Parathyroid adenoma (tissue), 2 donors: Measurements from ENCODE around the gene ZNF317.

Source experiments
- H2AFZ ChIP-seq: fragments of 300-600 bp; sonication (generic); one replicate; pipeline ENCODE4 v1.7.0; 2017; ENCODE audit warnings: antibody characterized with exemption, mild to moderate bottlenecking
- H3K27ac ChIP-seq: fragments of 300-600 bp; sonication (generic); one replicate; pipeline ENCODE4 v1.7.0; 2017
- H3K27me3 ChIP-seq: fragments of 300-600 bp; sonication (generic); one replicate; pipeline ENCODE4 v1.7.0; 2017; ENCODE audit warnings: low read length; ENCODE audit not compliant: control insufficient read depth, insufficient read depth
- H3K36me3 ChIP-seq: fragments of 300-600 bp; sonication (generic); one replicate; pipeline ENCODE4 v1.7.0; 2017; ENCODE audit warnings: low read length; ENCODE audit not compliant: control insufficient read depth, insufficient read depth
- H3K4me1 ChIP-seq: fragments of 300-600 bp; sonication (generic); one replicate; pipeline ENCODE4 v1.7.0; 2017; ENCODE audit warnings: control low read depth
- H3K4me2 ChIP-seq: fragments of 300-600 bp; sonication (generic); one replicate; pipeline ENCODE4 v1.7.0; 2017; ENCODE audit warnings: low read length
- H3K4me3 ChIP-seq: fragments of 300-600 bp; sonication (generic); one replicate; pipeline ENCODE4 v1.7.0; 2017; ENCODE audit warnings: low read depth, low read length
- H3K79me2 ChIP-seq: fragments of 300-600 bp; sonication (generic); one replicate; pipeline ENCODE4 v1.7.0; 2017; ENCODE audit warnings: control low read depth
- H3K9ac ChIP-seq: fragments of 300-600 bp; sonication (generic); one replicate; pipeline ENCODE4 v1.7.0; 2017; ENCODE audit warnings: mild to moderate bottlenecking
- H3K9me3 ChIP-seq: fragments of 300-600 bp; sonication (generic); one replicate; pipeline ENCODE4 v1.7.0; 2017; ENCODE audit warnings: low read length; ENCODE audit not compliant: control insufficient read depth
- TF ChIP-seq, protein P1 (sequence below): fragments of 300-600 bp; sonication (generic); IDR thresholded peaks from one replicate; pipeline ENCODE4 v1.7.0; 2017; ENCODE audit warnings: antibody characterized with exemption, mild to moderate bottlenecking
- donor health status: primary hyperparathyroidism.

Gene ZNF317

GRCh38 chr19:9139609-9140158 is 513 bp upstream of the ZNF317 start:
- Histone ChIP-seq H3K9me3 (no peaks in the 10 kb centered on the region), H3K9ac (peak overlapping the region; percentile 81), H3K4me3 (peak overlapping the region; percentile 96), H3K27ac (peak overlapping the region; percentile 88), H2AFZ (peak overlapping the region; percentile 84), H3K79me2 (peaks cover 23% of the 10 kb centered on the region), H3K4me1 (peaks cover 3% of the 10 kb centered on the region), H3K36me3 (no peaks in the 10 kb centered on the region), H3K27me3 (no peaks in the 10 kb centered on the region), H3K4me2 (peak overlapping the region; percentile 97)
- TF ChIP-seq, protein P1, sequence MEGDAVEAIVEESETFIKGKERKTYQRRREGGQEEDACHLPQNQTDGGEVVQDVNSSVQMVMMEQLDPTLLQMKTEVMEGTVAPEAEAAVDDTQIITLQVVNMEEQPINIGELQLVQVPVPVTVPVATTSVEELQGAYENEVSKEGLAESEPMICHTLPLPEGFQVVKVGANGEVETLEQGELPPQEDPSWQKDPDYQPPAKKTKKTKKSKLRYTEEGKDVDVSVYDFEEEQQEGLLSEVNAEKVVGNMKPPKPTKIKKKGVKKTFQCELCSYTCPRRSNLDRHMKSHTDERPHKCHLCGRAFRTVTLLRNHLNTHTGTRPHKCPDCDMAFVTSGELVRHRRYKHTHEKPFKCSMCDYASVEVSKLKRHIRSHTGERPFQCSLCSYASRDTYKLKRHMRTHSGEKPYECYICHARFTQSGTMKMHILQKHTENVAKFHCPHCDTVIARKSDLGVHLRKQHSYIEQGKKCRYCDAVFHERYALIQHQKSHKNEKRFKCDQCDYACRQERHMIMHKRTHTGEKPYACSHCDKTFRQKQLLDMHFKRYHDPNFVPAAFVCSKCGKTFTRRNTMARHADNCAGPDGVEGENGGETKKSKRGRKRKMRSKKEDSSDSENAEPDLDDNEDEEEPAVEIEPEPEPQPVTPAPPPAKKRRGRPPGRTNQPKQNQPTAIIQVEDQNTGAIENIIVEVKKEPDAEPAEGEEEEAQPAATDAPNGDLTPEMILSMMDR, result no peak

DNA sequence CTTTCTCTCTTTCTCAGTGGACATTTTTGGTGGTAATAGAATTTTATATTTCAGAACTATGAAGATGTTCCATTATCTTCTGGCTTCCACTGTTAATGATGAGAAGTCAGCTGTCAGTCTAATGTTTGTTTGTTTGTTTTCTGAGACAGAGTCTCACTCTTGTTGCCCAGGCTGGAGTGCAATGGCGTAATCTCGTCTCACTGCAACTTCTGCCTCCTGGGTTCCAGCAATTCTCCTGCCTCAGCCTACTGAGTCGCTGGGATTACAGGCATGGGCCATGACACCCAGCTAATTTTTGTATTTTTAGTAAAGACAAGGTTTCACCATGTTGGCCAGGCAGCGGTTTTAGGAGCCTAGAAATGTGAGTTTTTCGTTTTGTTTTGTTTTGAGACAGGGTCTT is 4.7 kb downstream of the ZNF317 start:
- H3K27ac ChIP-seq, result no peak overlapping the region
- no peaks in the 10 kb centered on the region for H3K9me3 ChIP-seq
- H3K27me3 ChIP-seq, result no peaks in the 10 kb centered on the region
- H3K9ac ChIP-seq, result no peak overlapping the region
- peaks cover 66% of the 10 kb centered on the region for H3K79me2 ChIP-seq
- H2AFZ ChIP-seq, result no peak overlapping the region
- H3K4me2 ChIP-seq, result no peak overlapping the region
- H3K4me1 ChIP-seq, result peaks cover 3% of the 10 kb centered on the region
- TF ChIP-seq, protein P1, result no peak
- H3K4me3 ChIP-seq, result no peak overlapping the region
- H3K36me3 ChIP-seq, result no peaks in the 10 kb centered on the region

DNA sequence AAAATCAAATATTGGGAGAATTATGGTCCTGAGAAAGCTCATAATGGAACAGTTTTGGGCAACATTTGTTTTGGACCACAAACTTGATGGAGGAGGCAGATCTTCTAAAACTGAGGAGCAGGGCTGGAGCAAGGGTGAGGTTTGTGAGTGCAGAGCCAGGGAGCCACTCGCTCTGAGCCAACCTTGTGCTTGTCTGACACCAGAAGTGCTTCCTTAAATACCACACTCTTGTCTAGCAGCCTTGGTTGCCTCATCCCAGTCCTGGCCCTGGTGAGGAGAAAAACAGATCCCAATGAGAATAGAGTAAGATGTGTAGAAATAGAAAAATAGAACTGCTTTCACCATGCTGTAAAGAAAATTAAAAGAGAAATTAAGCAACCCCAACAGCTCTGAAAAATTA is 6.7 kb downstream of the ZNF317 start:
- H3K79me2 ChIP-seq, result peaks cover 69% of the 10 kb centered on the region
- H3K36me3 ChIP-seq, result no peaks in the 10 kb centered on the region
- H2AFZ ChIP-seq, result no peak overlapping the region
- H3K9me3 ChIP-seq, result no peaks in the 10 kb centered on the region
- no peak overlapping the region for H3K4me2 ChIP-seq
- no peak overlapping the region for H3K4me3 ChIP-seq
- H3K27me3 ChIP-seq, result no peaks in the 10 kb centered on the region
- TF ChIP-seq, protein P1, result no peak
- no peak overlapping the region for H3K27ac ChIP-seq
- peaks cover under 1% of the 10 kb centered on the region for H3K4me1 ChIP-seq
- H3K9ac ChIP-seq, result no peak overlapping the region

- H3K9ac ChIP-seq, result no peak overlapping the region
- no peak overlapping the region for H3K4me2 ChIP-seq
- H3K9me3 ChIP-seq, result no peaks in the 10 kb centered on the region
- no peaks in the 10 kb centered on the region for H3K36me3 ChIP-seq
- TF ChIP-seq, protein P1, result no peak
- H3K27ac ChIP-seq, result no peak overlapping the region
- no peak overlapping the region for H3K4me3 ChIP-seq
- H2AFZ ChIP-seq, result no peak overlapping the region
- no peaks in the 10 kb centered on the region for H3K27me3 ChIP-seq
- no peaks in the 10 kb centered on the region for H3K4me1 ChIP-seq
- H3K79me2 ChIP-seq, result peaks cover 84% of the 10 kb centered on the region
Observed at GRCh38 chr19:9148697-9149096, 8.5 kb downstream of the ZNF317 start.

GRCh38 chr19:9149997-9150396 is 9.8 kb downstream of the ZNF317 start:
- H3K79me2 ChIP-seq, result peaks cover 79% of the 10 kb centered on the region
- TF ChIP-seq, protein P1, result no peak
- H3K4me1 ChIP-seq, result no peaks in the 10 kb centered on the region
- H3K9ac ChIP-seq, result no peak overlapping the region
- H3K27ac ChIP-seq, result no peak overlapping the region
- H3K4me2 ChIP-seq, result no peak overlapping the region
- H3K36me3 ChIP-seq, result no peaks in the 10 kb centered on the region
- no peak overlapping the region for H2AFZ ChIP-seq
- H3K9me3 ChIP-seq, result no peaks in the 10 kb centered on the region
- no peak overlapping the region for H3K4me3 ChIP-seq
- no peaks in the 10 kb centered on the region for H3K27me3 ChIP-seq
